K562 (cell line): ENCODE results near the gene DAP. TPM values are rescaled to one million over a fixed set of nuclear protein-coding genes. Genes with fewer than 3 reads are reported as not detected.

Experiments used
- ATF1 ChIP-seq, 2 experiments: fragments of 450-650 bp in 1 of 2; IDR thresholded peaks; 2 replicates each; pipeline ENCODE4 v1.6.1; 2016; ENCODE audit warnings: missing compliant biosample characterization in 1 of 2, missing genetic modification characterization in 1 of 2
- BACH1 ChIP-seq: fragments of 200-800 bp; sonication (Bioruptor generic); IDR thresholded peaks from 2 replicates; pipeline ENCODE4 v1.6.1; 2016; ENCODE audit warnings: missing genetic modification characterization, missing compliant biosample characterization
- CBFA2T2 ChIP-seq: fragments of 450-650 bp; conservative IDR thresholded peaks from 2 replicates; pipeline ENCODE4 v1.6.1; 2017; ENCODE audit warnings: mild to moderate bottlenecking
- DIDO1 ChIP-seq: fragments of 450-650 bp; IDR thresholded peaks from 2 replicates; pipeline ENCODE4 v1.6.1; 2016; ENCODE audit warnings: low read depth, missing biosample characterization, missing genetic modification characterization
- DMBX1 ChIP-seq: fragments of 250-450 bp; sonication (Bioruptor Pico); IDR thresholded peaks from 2 replicates; pipeline ENCODE4 v1.8.0; 2022; ENCODE audit warnings: inconsistent platforms, mild to moderate bottlenecking, moderate library complexity, borderline replicate concordance
- DPF2 ChIP-seq: fragments of 450-650 bp; IDR thresholded peaks from 2 replicates; pipeline ENCODE4 v1.6.1; 2016
- KDM4B ChIP-seq, 2 experiments: fragments of 450-650 bp in 1 of 2; sonication (generic) in 1 of 2; IDR thresholded peaks; 2 replicates each; pipeline ENCODE4 v1.6.1; 2016 to 2017; ENCODE audit warnings: borderline replicate concordance in 2 of 2, antibody characterized with exemption in 1 of 2, low read depth in 1 of 2, mild to moderate bottlenecking in 1 of 2
- MXD1 ChIP-seq: fragments of 250-450 bp; sonication (Bioruptor Pico); IDR thresholded peaks from 2 replicates; pipeline ENCODE4 v1.8.0; 2021; ENCODE audit warnings: borderline replicate concordance, mild to moderate bottlenecking, moderate library complexity; ENCODE audit not compliant: poor library complexity, severe bottlenecking
- NEUROD1 ChIP-seq: fragments of 150-350 bp; IDR thresholded peaks from 2 replicates; pipeline ENCODE4 v1.6.1; 2014; ENCODE audit warnings: borderline replicate concordance, low read length, low read depth; ENCODE audit not compliant: partially characterized antibody
- NFIC ChIP-seq: fragments of 450-650 bp; IDR thresholded peaks from 2 replicates; pipeline ENCODE4 v1.6.1; 2017; ENCODE audit warnings: mild to moderate bottlenecking, inconsistent platforms
- NRF1 ChIP-seq, 2 experiments: fragments of 450-650 bp; IDR thresholded peaks in 1 of 2; conservative IDR thresholded peaks in 1 of 2; 2 replicates each; pipeline ENCODE4 v1.6.1; 2014; ENCODE audit warnings: mild to moderate bottlenecking in 2 of 2
- RB1 ChIP-seq: fragments of 450-650 bp; IDR thresholded peaks from 2 replicates; pipeline ENCODE4 v1.6.1; 2017; ENCODE audit warnings: low read depth, mild to moderate bottlenecking
- SMARCA4 ChIP-seq: fragments of 450-650 bp; IDR thresholded peaks from 2 replicates; pipeline ENCODE4 v1.6.1; 2016
- TRIM28 ChIP-seq: fragments of 450-650 bp; IDR thresholded peaks from 2 replicates; pipeline ENCODE4 v1.6.1; 2017
- XRCC5 ChIP-seq: fragments of 200-400 bp; formaldehyde crosslinking; IDR thresholded peaks from 2 replicates; pipeline ENCODE4 v1.6.1; 2017; ENCODE audit warnings: low read depth, mild to moderate bottlenecking, low read length
- ZBTB34 ChIP-seq: fragments of 250-450 bp; sonication (Bioruptor Pico); IDR thresholded peaks from 2 replicates; pipeline ENCODE4 v1.8.0; 2021; ENCODE audit warnings: mild to moderate bottlenecking, moderate library complexity
- ZBTB7A ChIP-seq: IDR thresholded peaks from 2 replicates; pipeline ENCODE4 v1.6.1; 2011; ENCODE audit warnings: low read depth, mild to moderate bottlenecking, low read length, moderate library complexity, borderline replicate concordance; ENCODE audit not compliant: control insufficient read depth
- ZNF282 ChIP-seq: sonication (generic); formaldehyde crosslinking; IDR thresholded peaks from 2 replicates; pipeline ENCODE4 v1.8.1; 2023; ENCODE audit warnings: missing genetic modification reagents
- ZNF444 ChIP-seq: fragments of 250-450 bp; sonication (Bioruptor Pico); IDR thresholded peaks from 2 replicates; pipeline ENCODE4 v1.4.0; 2020; ENCODE audit warnings: mild to moderate bottlenecking, moderate library complexity
- ZNF57 ChIP-seq: fragments of 450-650 bp; formaldehyde crosslinking; IDR thresholded peaks from 2 replicates; pipeline ENCODE4 v1.4.0; 2020; ENCODE audit warnings: mild to moderate bottlenecking, moderate library complexity
- ZNF589 ChIP-seq: fragments of 200-800 bp; sonication (Bioruptor generic); IDR thresholded peaks from 2 replicates; pipeline ENCODE4 v1.6.1; 2016; ENCODE audit warnings: low read depth, missing genetic modification characterization, missing compliant biosample characterization
- ZNF639 ChIP-seq, 2 experiments: fragments of 200-800 bp in 1 of 2; sonication (Bioruptor generic) in 1 of 2; sonication (generic) in 1 of 2; formaldehyde crosslinking in 1 of 2; IDR thresholded peaks in 1 of 2; conservative IDR thresholded peaks in 1 of 2; 2 replicates each; pipeline versions ENCODE4 v1.5.0 to v1.6.1; 2016 to 2020; ENCODE audit warnings: missing compliant biosample characterization in 1 of 2, missing genetic modification characterization in 1 of 2, missing genetic modification reagents in 1 of 2
- polyA plus RNA-seq, 8 experiments: library from polyadenylated mRNA; depleted of rRNA in 4 of 8; stranded (reverse) in 5 of 8; unstranded in 3 of 8; fragments of >200 nt; fragmentation: Nextera tagmentation in 2 of 8; fragmentation: Illumina TruSeq in 1 of 8; extraction: Ambion mirVana in 2 of 8; extraction: Trizol in 1 of 8; gene quantifications; 2 replicates each; pipeline versions ENCODE4 v1.2.1 to v1.2.3, GENCODE V29; 2011 to 2014; ENCODE audit warnings: inconsistent platforms in 1 of 8, missing spikeins in 1 of 8
- total RNA-seq, 7 experiments: library from RNA; depleted of rRNA in 6 of 7; stranded (reverse); fragments of >200 nt in 6 of 7; fragmentation: Illumina TruSeq in 2 of 7; extraction: Trizol in 2 of 7; gene quantifications; 2 replicates each; pipeline versions ENCODE4 v1.2.1 to v1.2.3, GENCODE V29; 2011 to 2021; ENCODE audit warnings: low replicate concordance in 1 of 7

Gene DAP
- total and polyA plus RNA-seq, 9 of the 15 experiments (the other 6 are each of a cell fraction or from before 2014, with no cell fraction given) = 14.1 to 151 (median 34.5) TPM

GRCh38 chr5:10724781-10725507, 36.1 kb downstream of the DAP start (continued):
- TF ChIP-seq ZBTB34 (CRISPR knock-in tag) (peak; percentile 15; the same call in 1 of the 2 replicates), ZNF282 (CRISPR knock-in tag) (no peak), NFIC (peak; percentile 30; the same call in 1 of the 2 replicates), ZNF57 (CRISPR knock-in tag) (no peak), CBFA2T2 (peak; percentile 45), DIDO1 (peak; percentile 56; the same call in 1 of the 2 replicates), ZNF589 (peak; percentile 85), TRIM28 (0 out of 2 replicates have a peak, but pooled peaks have one; percentile 33), ATF1 (CRISPR knock-in tag; IDR thresholded peaks at IDR 0.05) (no peak), ATF1 (tag; IDR thresholded peaks at IDR 0.05) (peak; percentile 65), MXD1 (CRISPR knock-in tag) (no peak), ZNF639 (CRISPR knock-in tag; conservative IDR thresholded peaks at IDR 0.05 in 1 of 2, IDR thresholded peaks at IDR 0.05 in 1 of 2) (0 out of 4 replicates have a peak, but pooled peaks of 1 of the 2 experiments have one; percentile 41), XRCC5 (peak; percentile 72; the same call in 1 of the 2 replicates), BACH1 (no peak), NRF1 (conservative IDR thresholded peaks at IDR 0.05 in 1 of 2, IDR thresholded peaks at IDR 0.05 in 1 of 2) (peak; percentile 49 to 65; a peak in 3 of 4 replicates), SMARCA4 (peak; percentile 76), RB1 (peak; percentile 40; the same call in 1 of the 2 replicates), ZBTB7A (peak; percentile 88; the same call in 1 of the 2 replicates), ZNF444 (CRISPR knock-in tag) (no peak), DMBX1 (CRISPR knock-in tag) (peak; percentile 61), DPF2 (peak; percentile 83), KDM4B (IDR thresholded peaks at IDR 0.05; ENCODE audit: borderline replicate concordance in 2 of 2, low read depth in 1 of 2) (peak in 1 of 2 experiments; percentile 68; a peak in 1 of 4 replicates), NEUROD1 (peak; percentile 43)
